ENCODE results near the gene KRTAP19-8.

The KRTAP19-8 gene, protein sequence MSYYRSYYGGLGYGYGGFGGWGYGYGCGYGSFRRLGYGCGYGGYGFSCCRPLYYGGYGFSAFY

GRCh38 chr21:31038376-31038775 lies at the start of gene KRTAP19-8:
Gene KRTAP19-8, minus strand, starts transcription at chr21:31038476. Its CDS starts 33 bp downstream, at chr21:31038443.
- no peak for DNase-seq (ENCODE audit: low read depth)
- no peak within 1 kb of the TSS for H3K4me3 ChIP-seq (ENCODE audit: low read depth, low read length)
- TF ChIP-seq, protein P1, sequence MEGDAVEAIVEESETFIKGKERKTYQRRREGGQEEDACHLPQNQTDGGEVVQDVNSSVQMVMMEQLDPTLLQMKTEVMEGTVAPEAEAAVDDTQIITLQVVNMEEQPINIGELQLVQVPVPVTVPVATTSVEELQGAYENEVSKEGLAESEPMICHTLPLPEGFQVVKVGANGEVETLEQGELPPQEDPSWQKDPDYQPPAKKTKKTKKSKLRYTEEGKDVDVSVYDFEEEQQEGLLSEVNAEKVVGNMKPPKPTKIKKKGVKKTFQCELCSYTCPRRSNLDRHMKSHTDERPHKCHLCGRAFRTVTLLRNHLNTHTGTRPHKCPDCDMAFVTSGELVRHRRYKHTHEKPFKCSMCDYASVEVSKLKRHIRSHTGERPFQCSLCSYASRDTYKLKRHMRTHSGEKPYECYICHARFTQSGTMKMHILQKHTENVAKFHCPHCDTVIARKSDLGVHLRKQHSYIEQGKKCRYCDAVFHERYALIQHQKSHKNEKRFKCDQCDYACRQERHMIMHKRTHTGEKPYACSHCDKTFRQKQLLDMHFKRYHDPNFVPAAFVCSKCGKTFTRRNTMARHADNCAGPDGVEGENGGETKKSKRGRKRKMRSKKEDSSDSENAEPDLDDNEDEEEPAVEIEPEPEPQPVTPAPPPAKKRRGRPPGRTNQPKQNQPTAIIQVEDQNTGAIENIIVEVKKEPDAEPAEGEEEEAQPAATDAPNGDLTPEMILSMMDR (IDR thresholded peaks at IDR 0.05; ENCODE audit: insufficient read depth, low read depth, low read length, missing control alignments) = no peak

DNA sequence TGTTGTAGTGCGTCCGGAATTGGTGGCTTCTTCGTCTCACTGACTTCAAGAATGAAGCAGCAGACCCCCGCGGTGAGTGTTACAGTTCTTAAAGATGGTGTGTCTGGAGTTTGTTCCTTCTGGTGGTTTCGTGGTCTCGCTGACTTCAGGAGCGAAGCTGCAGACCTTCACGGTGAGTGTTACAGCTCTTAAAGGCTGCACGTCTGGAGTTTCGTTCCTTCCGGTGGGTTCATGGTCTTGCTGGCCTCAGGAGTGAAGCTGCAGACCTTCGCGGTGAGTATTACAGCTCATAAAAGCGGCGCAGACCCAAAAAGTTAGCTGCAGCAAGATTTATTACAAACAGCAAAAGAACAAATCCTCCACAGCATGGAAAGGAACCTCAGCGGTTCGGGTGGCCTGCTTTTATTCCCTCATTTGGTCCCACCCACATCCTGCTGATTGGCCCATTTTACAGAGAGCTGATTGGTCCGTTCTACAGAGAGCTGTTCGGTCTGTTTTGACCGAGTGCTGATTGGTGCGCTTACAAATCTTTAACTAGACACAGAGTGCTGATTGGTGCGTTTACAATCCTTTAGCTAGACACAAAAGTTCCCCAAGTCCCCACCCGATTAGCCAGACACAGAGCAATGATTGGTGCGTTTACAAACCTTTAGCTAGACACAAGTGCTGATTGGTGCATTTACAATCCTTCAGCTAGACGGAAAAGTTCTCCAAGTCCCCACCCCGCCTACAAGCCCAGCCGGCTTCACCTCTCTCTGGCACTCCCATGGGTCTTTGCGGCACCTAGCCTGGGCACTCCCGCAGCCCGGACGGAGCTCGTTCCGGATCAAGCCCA lies 49.6 kb upstream of the KRTAP19-8 start:
- no peak for DNase-seq (ENCODE audit: low read depth)
- no peak overlapping the region for H3K4me3 ChIP-seq (ENCODE audit: low read depth, low read length)
- TF ChIP-seq, protein P1 (IDR thresholded peaks at IDR 0.05; ENCODE audit: insufficient read depth, low read depth, low read length, missing control alignments) = no peak

- TF ChIP-seq, protein P1 (IDR thresholded peaks at IDR 0.05; ENCODE audit: insufficient read depth, low read depth, low read length, missing control alignments) = no peak
- H3K4me3 ChIP-seq (ENCODE audit: low read depth, low read length) = no peak overlapping the region
- DNase-seq (ENCODE audit: low read depth) = no peak
Measured at GRCh38 chr21:31084689-31085088, 46.4 kb upstream of the KRTAP19-8 start.

- H3K4me3 ChIP-seq (ENCODE audit: low read depth, low read length) = no peak overlapping the region
- TF ChIP-seq, protein P1 (IDR thresholded peaks at IDR 0.05; ENCODE audit: insufficient read depth, low read depth, low read length, missing control alignments) = no peak
- DNase-seq (ENCODE audit: low read depth) = peak; percentile 60
Measured at GRCh38 chr21:31078796-31079195, 40.5 kb upstream of the KRTAP19-8 start.

DNA sequence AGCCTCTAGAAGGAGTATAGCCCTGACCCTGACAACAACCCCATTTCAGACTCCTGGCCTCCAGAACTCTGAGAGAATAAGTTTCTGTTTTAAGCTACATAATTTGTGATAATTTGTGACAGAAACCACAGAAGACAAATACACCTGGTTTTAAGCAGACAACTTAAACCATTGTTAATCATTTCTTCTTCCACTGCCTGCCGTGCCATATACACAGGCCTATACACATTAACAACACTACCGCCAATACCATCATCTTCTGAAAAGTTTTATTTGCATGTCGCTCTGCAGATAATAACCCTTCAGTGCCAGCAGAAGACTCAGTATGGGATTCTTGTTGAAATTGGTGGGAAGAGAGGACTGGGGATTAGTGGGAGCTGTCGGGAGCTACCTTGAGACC lies 39.9 kb upstream of the KRTAP19-8 start:
- no peak for DNase-seq (ENCODE audit: low read depth)
- H3K4me3 ChIP-seq (ENCODE audit: low read depth, low read length) = no peak overlapping the region
- TF ChIP-seq, protein P1 (IDR thresholded peaks at IDR 0.05; ENCODE audit: insufficient read depth, low read depth, low read length, missing control alignments) = no peak

GRCh38 chr21:31075848-31076247 lies 37.6 kb upstream of the KRTAP19-8 start:
- DNase-seq (ENCODE audit: low read depth) = no peak
- TF ChIP-seq, protein P1 (IDR thresholded peaks at IDR 0.05; ENCODE audit: insufficient read depth, low read depth, low read length, missing control alignments) = no peak
- H3K4me3 ChIP-seq (ENCODE audit: low read depth, low read length) = no peak overlapping the region

Measured in GM12865 (cell line).